ENCODE results near the gene EMILIN3. TPM values are rescaled to one million over a fixed set of nuclear protein-coding genes. Genes with fewer than 3 reads are reported as not detected.

EMILIN3 gene
- total RNA-seq, 2 donors from 2014 or later, result 1.8 to 4.9 TPM

GRCh38 chr20:41377275-41377674, 10.7 kb upstream of the EMILIN3 start:
- no peak for DNase-seq (ENCODE audit: low spot score)

GRCh38 chr20:41376349-41376748, 9.7 kb upstream of the EMILIN3 start:
- no peak overlapping the region for H3K4me3 ChIP-seq

More at GRCh38 chr20:41377275-41377674, 10.7 kb upstream of the EMILIN3 start:
- H3K4me1 ChIP-seq, result no peaks in the 10 kb centered on the region
- H3K27ac ChIP-seq, result no peak overlapping the region
- H3K36me3 ChIP-seq, result no peaks in the 10 kb centered on the region
- no peaks in the 10 kb centered on the region for H3K9me3 ChIP-seq
- no peak for TF ChIP-seq CTCF (IDR thresholded peaks at IDR 0.05)
- H3K27me3 ChIP-seq, result no peaks in the 10 kb centered on the region
- H3K4me3 ChIP-seq, result no peak overlapping the region

GRCh38 chr20:41375846-41376245, 9.2 kb upstream of the EMILIN3 start:
- DNase-seq (ENCODE audit: low spot score), result no peak
- no peak for TF ChIP-seq CTCF (IDR thresholded peaks at IDR 0.05)
- H3K9me3 ChIP-seq, result peaks cover 0 to 3% of the 10 kb centered on the region in 2 donors
- no peaks in the 10 kb centered on the region for H3K4me1 ChIP-seq
- H3K36me3 ChIP-seq, result no peaks in the 10 kb centered on the region
- no peaks in the 10 kb centered on the region for H3K27me3 ChIP-seq
- no peak overlapping the region for H3K4me3 ChIP-seq
- H3K27ac ChIP-seq, result no peak overlapping the region

More at GRCh38 chr20:41376349-41376748, 9.7 kb upstream of the EMILIN3 start:
- no peak for TF ChIP-seq CTCF (IDR thresholded peaks at IDR 0.05)
- Histone ChIP-seq H3K27ac (no peak overlapping the region), H3K9me3 (peaks cover 0 to under 1% of the 10 kb centered on the region in 2 donors), H3K27me3 (no peaks in the 10 kb centered on the region), H3K36me3 (no peaks in the 10 kb centered on the region), H3K4me1 (no peaks in the 10 kb centered on the region)
- DNase-seq (ENCODE audit: low spot score), result no peak

- Histone ChIP-seq H3K27me3 (no peaks in the 10 kb centered on the region), H3K36me3 (no peaks in the 10 kb centered on the region), H3K4me3 (no peak overlapping the region), H3K4me1 (no peaks in the 10 kb centered on the region), H3K27ac (no peak overlapping the region), H3K9me3 (peaks cover 0 to 3% of the 10 kb centered on the region in 2 donors)
- TF ChIP-seq CTCF (IDR thresholded peaks at IDR 0.05), result no peak
- no peak for DNase-seq (ENCODE audit: low spot score)
Observed at GRCh38 chr20:41373931-41374920, 7.6 kb upstream of the EMILIN3 start.

- Histone ChIP-seq H3K27me3 (no peaks in the 10 kb centered on the region), H3K27ac (no peak overlapping the region), H3K36me3 (no peaks in the 10 kb centered on the region), H3K4me3 (no peak overlapping the region), H3K4me1 (no peaks in the 10 kb centered on the region), H3K9me3 (peaks cover 0 to 3% of the 10 kb centered on the region in 2 donors)
- no peak for TF ChIP-seq CTCF (IDR thresholded peaks at IDR 0.05)
- DNase-seq (ENCODE audit: low spot score), result no peak
Observed at GRCh38 chr20:41373251-41373783, 6.7 kb upstream of the EMILIN3 start.
